ENCODE results near the gene KCNMB3.
"Not testable (repeated sequence)": the region's sequence is repeated elsewhere in the genome, so short reads cannot be mapped to it uniquely, and the experiment has no call there.

KCNMB3 gene

DNA sequence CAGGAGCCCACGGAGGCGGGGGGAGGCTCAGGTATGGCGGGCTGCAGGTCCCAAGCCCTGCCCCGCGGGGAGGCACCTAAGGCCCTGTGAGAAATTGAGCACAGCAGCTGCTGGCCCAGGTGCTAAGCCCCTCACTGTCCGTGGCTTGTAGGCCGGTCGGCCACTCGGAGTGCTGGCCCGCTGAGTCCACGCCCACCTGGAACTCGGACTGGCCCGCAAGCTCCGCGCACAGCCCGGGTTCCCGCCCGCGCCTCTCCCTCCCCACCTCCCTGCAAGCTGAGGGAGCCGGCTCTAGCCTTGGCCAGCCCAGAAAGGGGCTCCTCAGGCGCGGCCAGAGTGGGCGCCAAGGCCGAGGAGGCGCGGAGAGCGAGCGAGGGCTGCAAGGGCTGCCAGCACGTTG lies 12.2 kb upstream of the KCNMB3 start:
- no peak for DNase-seq

GRCh38 chr3:179260949-179261765 lies 10.2 kb upstream of the KCNMB3 start:
- DNase-seq, result peak; percentile 72 to 84 (median 80)

GRCh38 chr3:179259959-179260756 lies 9.2 kb upstream of the KCNMB3 start:
- DNase-seq, result not testable (repeated sequence)

DNA sequence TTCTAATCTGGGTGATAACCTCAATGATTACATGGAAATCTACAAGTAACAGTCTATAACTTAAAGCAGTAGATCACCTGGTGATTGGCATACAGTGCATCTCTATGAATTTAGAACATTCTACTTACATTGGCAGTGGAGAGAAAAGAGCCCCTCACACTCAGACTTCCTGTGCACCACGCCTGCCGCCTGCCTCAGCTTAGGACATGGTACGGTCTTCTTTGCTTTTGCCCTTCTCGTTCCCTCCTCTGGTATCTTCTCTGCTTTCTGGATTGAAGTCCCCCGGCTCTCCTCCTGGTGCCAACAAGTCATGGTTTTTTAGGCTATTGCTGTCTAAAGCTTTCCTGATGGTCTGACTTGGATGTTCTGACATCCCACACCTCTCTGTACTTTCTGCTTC lies 7.9 kb upstream of the KCNMB3 start:
- DNase-seq, result no peak

GRCh38 chr3:179257742-179258141 lies 6.8 kb upstream of the KCNMB3 start:
- not testable (repeated sequence) for DNase-seq

- DNase-seq, result no peak
Measured at GRCh38 chr3:179256813-179257212, 5.9 kb upstream of the KCNMB3 start.

GRCh38 chr3:179247289-179248015 lies 3.5 kb downstream of the KCNMB3 start:
- DNase-seq, result no peak

DNA sequence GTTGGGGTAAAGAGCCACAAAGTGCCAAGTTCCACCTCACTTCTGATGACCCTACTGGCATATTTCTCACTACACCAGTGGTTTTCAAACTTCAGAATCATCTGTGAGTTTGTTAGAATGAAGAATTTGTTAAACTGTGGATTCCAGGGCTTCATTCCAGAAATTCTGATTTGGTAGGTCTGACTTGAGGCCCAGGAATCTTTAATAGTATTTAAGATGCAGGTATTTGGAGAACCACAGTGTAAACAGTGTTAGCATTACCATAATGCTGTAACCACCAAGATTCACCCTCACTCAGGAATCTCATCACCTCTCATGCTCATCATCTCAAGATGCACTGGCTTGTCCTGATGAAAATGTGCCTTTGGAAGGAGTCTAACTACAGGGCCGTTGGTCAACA lies 6.0 kb downstream of the KCNMB3 start:
- DNase-seq, result no peak

DNA sequence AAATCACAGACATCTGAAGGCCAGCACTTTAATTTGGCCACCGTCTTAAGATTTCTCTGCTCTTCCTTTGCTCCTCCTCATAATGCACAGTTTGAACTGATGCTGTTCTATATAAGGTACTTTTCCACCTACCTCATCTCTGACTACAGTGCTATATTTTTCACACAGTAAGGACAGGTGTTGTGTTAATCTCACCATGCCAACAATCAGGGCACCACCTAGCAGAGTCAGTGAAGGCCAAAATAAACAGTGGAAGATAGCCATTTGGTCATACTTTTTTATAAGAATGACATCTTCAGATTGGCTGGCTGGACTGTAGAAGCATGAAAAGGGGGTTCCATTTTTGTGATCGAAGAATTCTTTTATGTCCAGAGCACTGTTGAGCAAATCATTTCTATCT lies 8.1 kb downstream of the KCNMB3 start:
- DNase-seq, result not testable (repeated sequence)

GRCh38 chr3:179240299-179240698 lies 10.6 kb downstream of the KCNMB3 start:
- DNase-seq, result not testable (repeated sequence)

DNA sequence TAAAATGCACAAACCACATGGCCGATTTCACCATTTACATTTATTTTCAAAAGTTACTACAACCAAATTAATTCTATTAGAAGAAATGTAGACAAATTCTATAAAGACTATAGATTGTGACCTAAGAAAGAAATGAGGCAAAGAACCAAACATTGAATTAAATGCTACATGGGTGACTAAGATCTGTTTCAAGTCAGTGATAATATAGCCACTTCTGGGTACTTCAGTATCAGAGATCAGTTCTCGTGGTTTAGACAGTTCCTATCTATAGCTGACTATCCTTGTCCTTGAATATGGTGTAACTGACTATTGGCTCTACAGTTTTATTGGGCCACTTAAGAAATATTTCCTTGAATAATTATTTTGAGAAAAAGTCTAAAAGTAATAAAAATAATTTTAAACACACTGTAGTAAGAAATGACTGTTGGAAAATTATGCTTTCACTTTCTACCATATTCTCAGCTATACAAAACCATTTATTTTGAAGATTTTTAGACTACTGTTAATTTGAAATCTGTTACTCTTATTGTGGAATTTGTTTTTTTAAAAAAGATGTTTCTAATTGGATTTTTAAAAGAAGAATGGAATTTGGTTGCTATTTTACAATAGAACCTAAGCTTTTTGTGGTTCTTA lies 14.1 kb downstream of the KCNMB3 start:
- peak in 1 of 3 experiments; percentile 22 for DNase-seq

DNA sequence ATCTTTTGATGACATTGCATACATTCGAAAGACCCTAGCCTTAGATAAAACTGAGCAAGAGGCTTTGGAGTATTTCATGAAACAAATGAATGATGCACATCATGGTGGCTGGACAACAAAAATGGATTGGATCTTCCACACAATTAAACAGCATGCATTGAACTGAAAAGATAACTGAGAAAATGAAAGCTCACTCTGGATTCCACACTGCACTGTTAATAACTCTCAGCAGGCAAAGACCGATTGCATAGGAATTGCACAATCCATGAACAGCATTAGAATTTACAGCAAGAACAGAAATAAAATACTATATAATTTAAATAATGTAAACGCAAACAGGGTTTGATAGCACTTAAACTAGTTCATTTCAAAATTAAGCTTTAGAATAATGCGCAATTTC lies 16.7 kb downstream of the KCNMB3 start:
- DNase-seq, result no peak

- DNase-seq, result no peak
Measured at GRCh38 chr3:179233043-179233442, 17.9 kb downstream of the KCNMB3 start.

GRCh38 chr3:179229177-179229576 lies 21.7 kb downstream of the KCNMB3 start:
- no peak for DNase-seq

DNA sequence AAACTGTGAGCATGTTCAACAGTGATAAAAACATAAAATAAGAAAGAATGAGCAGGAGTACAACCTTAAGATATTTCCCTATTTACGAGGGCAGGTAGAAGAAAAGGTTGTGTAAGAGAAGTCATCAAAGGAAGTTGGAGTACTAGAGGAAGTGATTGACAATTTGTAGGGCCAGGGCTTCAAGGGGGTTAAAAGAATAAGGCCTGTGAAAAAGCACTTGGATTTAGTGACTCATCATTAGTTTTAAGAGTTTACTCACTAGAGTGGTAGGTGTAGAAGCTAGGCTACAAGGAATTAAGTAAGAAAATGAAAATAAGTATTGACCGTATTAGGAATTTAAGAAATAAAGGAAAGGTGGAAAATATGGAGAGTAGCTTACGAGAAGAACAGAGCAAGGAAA lies 23.6 kb downstream of the KCNMB3 start:
- DNase-seq, result no peak

- no peak for DNase-seq
Measured at GRCh38 chr3:179224584-179224983, 26.3 kb downstream of the KCNMB3 start.

DNA sequence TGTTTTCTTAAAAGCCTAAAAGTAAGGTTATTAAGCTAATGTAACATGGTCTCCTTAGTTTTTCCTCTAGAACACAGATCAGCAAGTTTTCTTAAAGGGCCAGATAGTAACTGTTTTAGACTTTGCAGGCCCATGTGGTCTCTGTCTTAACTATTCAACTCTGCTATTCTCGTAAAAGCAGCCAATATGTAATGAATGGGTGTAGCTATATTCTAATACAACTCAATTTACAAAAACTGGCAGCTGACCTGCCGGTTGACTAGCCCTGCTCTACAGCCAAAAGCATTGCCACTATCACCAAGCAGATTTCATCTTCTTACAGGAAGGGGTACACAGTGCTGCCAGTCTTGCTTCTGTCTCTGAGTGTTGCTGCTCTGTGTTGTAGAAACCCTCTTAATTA lies 27.4 kb downstream of the KCNMB3 start:
- no peak for DNase-seq

DNA sequence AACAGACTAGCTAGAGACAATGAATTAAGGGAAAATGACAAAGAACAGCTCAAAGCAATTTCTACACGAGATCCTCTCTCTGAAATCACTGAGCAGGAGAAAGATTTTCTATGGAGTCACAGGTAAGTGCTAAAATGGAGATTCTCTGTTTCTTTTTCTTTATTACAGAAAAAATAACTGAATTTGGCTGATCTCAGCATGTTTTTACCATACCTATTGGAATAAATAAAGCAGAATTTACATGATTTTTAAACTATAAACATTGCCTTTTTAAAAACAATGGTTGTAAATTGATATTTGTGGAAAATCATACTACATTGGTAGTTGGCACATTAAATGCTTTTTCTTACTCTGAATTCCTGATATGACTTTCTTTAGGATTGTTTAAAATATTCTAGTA lies 32.7 kb downstream of the KCNMB3 start:
- DNase-seq, result not testable (repeated sequence)

- DNase-seq, result not testable (repeated sequence)
Measured at GRCh38 chr3:179215550-179215949, 35.4 kb downstream of the KCNMB3 start.

DNA sequence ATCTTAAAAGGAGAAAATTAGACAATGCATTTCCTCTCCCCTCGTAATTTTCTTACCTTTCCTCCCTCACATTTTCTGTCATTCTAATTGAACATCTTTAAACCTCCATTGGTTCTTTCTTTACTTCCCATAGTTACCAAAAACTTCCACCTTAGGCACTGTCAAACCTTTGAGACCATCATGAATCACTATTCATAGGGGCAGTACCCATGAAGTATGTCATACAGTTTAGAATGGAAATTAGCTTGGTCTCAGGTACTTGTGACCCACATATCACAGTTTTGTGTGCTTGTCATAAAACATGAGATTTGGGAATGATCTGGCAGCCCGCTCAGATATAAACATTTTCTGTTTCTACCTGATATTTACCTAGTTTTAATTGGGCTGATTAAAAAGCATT lies 50.1 kb downstream of the KCNMB3 start:
- no peak for DNase-seq

GRCh38 chr3:179196700-179197099 lies 54.2 kb downstream of the KCNMB3 start:
- no peak for DNase-seq

DNA sequence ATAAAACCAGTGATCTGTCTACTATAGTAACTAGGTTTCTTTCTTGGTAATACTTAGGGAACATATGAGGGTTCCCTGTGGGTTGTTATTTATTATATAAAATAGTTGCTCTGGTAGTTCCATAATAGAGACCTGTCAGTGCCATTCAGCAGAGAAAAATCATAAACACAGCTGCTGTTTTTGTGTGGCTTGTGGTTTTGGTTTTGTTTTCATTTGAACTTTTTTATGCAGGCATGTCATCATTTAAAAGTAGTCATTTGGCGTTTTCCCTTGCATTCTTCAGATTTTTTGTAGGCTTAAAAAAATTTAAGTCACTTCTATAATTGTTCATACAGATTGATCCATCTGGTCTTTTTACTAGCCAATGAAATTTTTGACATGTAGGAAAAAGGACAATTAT lies 54.8 kb downstream of the KCNMB3 start:
- no peak for DNase-seq

GRCh38 chr3:179194931-179195330 lies 56.0 kb downstream of the KCNMB3 start:
- DNase-seq, result no peak

Data from NCI-H1417 (cell line).